Osteocyte (in vitro differentiated cells): Measurements from ENCODE around the gene ARHGEF26. TPM values are rescaled to one million over a fixed set of nuclear protein-coding genes. Genes with fewer than 3 reads are reported as not detected.

ENCODE experiments used
- DNase-seq: peaks from one replicate; pipeline ENCODE4 v3.0.0; 2021; ENCODE audit warnings: mixed read lengths; ENCODE audit not compliant: unreplicated experiment; ENCODE audit errors: extremely low spot score
- H3K27ac Mint-ChIP-seq: one replicate; pipeline ENCODE4 v1.8.0; 2021; ENCODE audit warnings: mild to moderate bottlenecking, mixed read lengths; ENCODE audit not compliant: unreplicated experiment
- H3K27me3 Mint-ChIP-seq: one replicate; pipeline ENCODE4 v1.8.0; 2021; ENCODE audit warnings: mixed read lengths; ENCODE audit not compliant: unreplicated experiment
- H3K36me3 Mint-ChIP-seq: one replicate; pipeline ENCODE4 v1.8.0; 2021; ENCODE audit warnings: mixed read lengths; ENCODE audit not compliant: unreplicated experiment
- H3K4me1 Mint-ChIP-seq: one replicate; pipeline ENCODE4 v1.8.0; 2021; ENCODE audit warnings: mixed read lengths; ENCODE audit not compliant: unreplicated experiment
- H3K4me3 Mint-ChIP-seq: one replicate; pipeline ENCODE4 v1.8.0; 2021; ENCODE audit warnings: mild to moderate bottlenecking, moderate library complexity, mixed read lengths; ENCODE audit not compliant: unreplicated experiment
- H3K9me3 Mint-ChIP-seq: one replicate; pipeline ENCODE4 v1.8.0; 2021; ENCODE audit warnings: mixed read lengths; ENCODE audit not compliant: unreplicated experiment
- CTCF ChIP-seq: fragments of 200-600 bp; sonication (generic); IDR thresholded peaks from 2 replicates; pipeline ENCODE4 v1.5.0; 2021; ENCODE audit warnings: antibody characterized with exemption, mild to moderate bottlenecking, moderate library complexity
- total RNA-seq: library from RNA; stranded (reverse); gene quantifications from 2 replicates; pipeline ENCODE4 v1.2.1, GENCODE V29; 2021

Gene ARHGEF26
- total RNA-seq, 1 donor from 2014 or later: 5.4 TPM

- DNase-seq: no peak
- Mint-ChIP-seq H3K4me1 (no peaks in the 10 kb centered on the region), H3K36me3 (peaks cover 52% of the 10 kb centered on the region), H3K4me3 (no peak overlapping the region), H3K27me3 (no peaks in the 10 kb centered on the region), H3K27ac (no peak overlapping the region), H3K9me3 (no peaks in the 10 kb centered on the region)
- TF ChIP-seq CTCF: no peak
Observed at GRCh38 chr3:154275292-154275691, 154.1 kb downstream of the ARHGEF26 start.

GRCh38 chr3:154275965-154276364 lies 154.8 kb downstream of the ARHGEF26 start:
- no peak for TF ChIP-seq CTCF
- H3K9me3 Mint-ChIP-seq: no peaks in the 10 kb centered on the region
- no peak for DNase-seq
- H3K4me3 Mint-ChIP-seq: no peak overlapping the region
- H3K36me3 Mint-ChIP-seq: peaks cover 56% of the 10 kb centered on the region
- H3K27ac Mint-ChIP-seq: no peak overlapping the region
- H3K27me3 Mint-ChIP-seq: no peaks in the 10 kb centered on the region
- H3K4me1 Mint-ChIP-seq: no peaks in the 10 kb centered on the region

GRCh38 chr3:154280161-154280560 lies 159.0 kb downstream of the ARHGEF26 start:
- no peaks in the 10 kb centered on the region for H3K27me3 Mint-ChIP-seq
- no peak for DNase-seq
- H3K4me1 Mint-ChIP-seq: no peaks in the 10 kb centered on the region
- no peak overlapping the region for H3K4me3 Mint-ChIP-seq
- H3K27ac Mint-ChIP-seq: no peak overlapping the region
- no peak for TF ChIP-seq CTCF
- H3K36me3 Mint-ChIP-seq: peaks cover 64% of the 10 kb centered on the region
- H3K9me3 Mint-ChIP-seq: no peaks in the 10 kb centered on the region

- no peak for DNase-seq
- no peak for TF ChIP-seq CTCF
- no peak overlapping the region for H3K4me3 Mint-ChIP-seq
- no peak overlapping the region for H3K27ac Mint-ChIP-seq
- H3K36me3 Mint-ChIP-seq: peaks cover 65% of the 10 kb centered on the region
- no peaks in the 10 kb centered on the region for H3K27me3 Mint-ChIP-seq
- no peaks in the 10 kb centered on the region for H3K9me3 Mint-ChIP-seq
- H3K4me1 Mint-ChIP-seq: no peaks in the 10 kb centered on the region
Observed at GRCh38 chr3:154285221-154285620, 164.0 kb downstream of the ARHGEF26 start.

DNA sequence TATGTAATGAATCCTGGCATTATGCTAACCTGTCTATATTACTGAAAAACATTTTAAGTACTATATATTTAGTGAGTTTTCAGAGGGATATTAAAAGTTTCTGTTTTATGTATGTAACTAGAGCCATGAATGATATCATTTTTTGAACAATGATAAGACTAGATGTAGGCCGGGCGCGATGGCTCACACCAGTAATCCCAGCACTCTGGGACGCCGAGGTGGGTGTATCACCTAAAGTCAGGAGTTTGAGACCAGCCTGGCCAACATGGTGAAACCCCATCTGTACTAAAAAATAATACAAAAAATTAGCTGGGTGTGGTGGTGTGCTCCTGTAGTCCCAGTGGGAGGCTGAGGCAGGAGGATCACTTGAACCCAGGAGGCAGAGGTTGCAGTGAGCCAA lies 169.0 kb downstream of the ARHGEF26 start:
- no peaks in the 10 kb centered on the region for H3K4me1 Mint-ChIP-seq
- H3K9me3 Mint-ChIP-seq: no peaks in the 10 kb centered on the region
- no peak overlapping the region for H3K27ac Mint-ChIP-seq
- peaks cover 58% of the 10 kb centered on the region for H3K36me3 Mint-ChIP-seq
- H3K27me3 Mint-ChIP-seq: no peaks in the 10 kb centered on the region
- H3K4me3 Mint-ChIP-seq: no peak overlapping the region
- no peak for TF ChIP-seq CTCF
- DNase-seq: no peak
